GM10847 (cell line): ENCODE results near the gene SCD.

Experiments used
- POLR2A ChIP-seq: IDR thresholded peaks from 2 replicates; pipeline ENCODE4 v1.6.1; 2011; ENCODE audit not compliant: insufficient read length; ENCODE audit errors: extremely low read depth

The SCD gene

GRCh38 chr10:100346765-100347567, at the start of gene SCD:
Gene SCD (plus strand): TSS chr10:100347233. CDS start chr10:100347505, 272 bp downstream.
- TF ChIP-seq POLR2A = peak; percentile 78

GRCh38 chr10:100297242-100297641, 49.8 kb upstream of the SCD start:
- no peak for TF ChIP-seq POLR2A

GRCh38 chr10:100303724-100304319, 43.2 kb upstream of the SCD start:
- TF ChIP-seq POLR2A = no peak

- no peak for TF ChIP-seq POLR2A
These were observed 42.6 kb upstream of the SCD start for GRCh38 chr10:100304414-100304813.

GRCh38 chr10:100306861-100307260, 40.2 kb upstream of the SCD start:
- no peak for TF ChIP-seq POLR2A

GRCh38 chr10:100307684-100308083, 39.3 kb upstream of the SCD start:
- no peak for TF ChIP-seq POLR2A

- no peak for TF ChIP-seq POLR2A
These were observed 35.7 kb upstream of the SCD start for GRCh38 chr10:100311298-100311697.

GRCh38 chr10:100315615-100316014, 31.4 kb upstream of the SCD start:
- TF ChIP-seq POLR2A = no peak

GRCh38 chr10:100318207-100318606, 28.8 kb upstream of the SCD start:
- no peak for TF ChIP-seq POLR2A

GRCh38 chr10:100319707-100320402, 27.2 kb upstream of the SCD start:
- no peak for TF ChIP-seq POLR2A

- TF ChIP-seq POLR2A = no peak
These were observed 21.9 kb upstream of the SCD start for GRCh38 chr10:100325158-100325557.

GRCh38 chr10:100327007-100327717, 19.9 kb upstream of the SCD start:
- TF ChIP-seq POLR2A = no peak

GRCh38 chr10:100327718-100328009, 19.4 kb upstream of the SCD start:
- no peak for TF ChIP-seq POLR2A

- no peak for TF ChIP-seq POLR2A
These were observed 18.8 kb upstream of the SCD start for GRCh38 chr10:100328198-100328597.

GRCh38 chr10:100330079-100330478, 17.0 kb upstream of the SCD start, which contains the start of gene PKD2L1:
Gene PKD2L1 (minus strand): TSS chr10:100330228. CDS start chr10:100330103, 125 bp downstream.
- TF ChIP-seq POLR2A = no peak
